CD14-positive monocyte (primary cell): Measurements from ENCODE around the gene DCLK3. TPM values are rescaled to one million over a fixed set of nuclear protein-coding genes. Genes with fewer than 3 reads are reported as not detected.

ENCODE experiments used
- DNase-seq, 3 donors: peaks; one replicate each; pipeline ENCODE4 v3.0.0-alpha.2; 2011 to 2022
- H2AFZ ChIP-seq: 2 replicates; pipeline ENCODE4 v1.6.0; 2012; ENCODE audit warnings: mild to moderate bottlenecking, low read depth, low read length, inconsistent platforms; ENCODE audit not compliant: insufficient read depth, poor library complexity, severe bottlenecking
- H3K27ac ChIP-seq, 2 donors: 1 replicate in 1 of 2; 2 replicates in 1 of 2; pipeline ENCODE4 v1.5.1; 2012 to 2013; ENCODE audit warnings: low read length in 2 of 2, control low read depth in 1 of 2, inconsistent platforms in 1 of 2, low read depth in 1 of 2, mild to moderate bottlenecking in 1 of 2
- H3K27me3 ChIP-seq, 2 donors: one replicate each; pipeline versions ENCODE4 v1.6.0 to v1.6.1; 2011 to 2013; ENCODE audit warnings: low read length in 2 of 2; ENCODE audit not compliant: control insufficient read depth in 2 of 2, insufficient read depth in 2 of 2
- H3K36me3 ChIP-seq, 2 donors: replicated peaks in 1 of 2; 1 replicate in 1 of 2; 2 replicates in 1 of 2; pipeline versions ENCODE4 v1.5.1 to v1.6.1; 2012 to 2013; ENCODE audit warnings: low read length in 2 of 2, control low read depth in 1 of 2, inconsistent platforms in 1 of 2, mild to moderate bottlenecking in 1 of 2; ENCODE audit not compliant: insufficient read depth in 2 of 2, control insufficient read depth in 1 of 2
- H3K4me1 ChIP-seq, 2 donors: 1 replicate in 1 of 2; 2 replicates in 1 of 2; pipeline versions ENCODE4 v1.5.1 to v1.6.1; 2012 to 2013; ENCODE audit warnings: low read length in 2 of 2, control low read depth in 1 of 2, inconsistent platforms in 1 of 2, mild to moderate bottlenecking in 1 of 2, moderate library complexity in 1 of 2; ENCODE audit not compliant: insufficient read depth in 2 of 2, control insufficient read depth in 1 of 2
- H3K4me2 ChIP-seq: replicated peaks from 2 replicates; pipeline ENCODE3; 2012; ENCODE audit warnings: low read length, moderate library complexity, mild to moderate bottlenecking; ENCODE audit not compliant: poor library complexity, severe bottlenecking; ENCODE audit errors: extremely low read depth
- H3K4me3 ChIP-seq, 3 experiments: fragments of 200-600 bp in 1 of 3; sonication (generic) in 1 of 3; replicated peaks in 1 of 3; 1 replicate in 2 of 3; 2 replicates in 1 of 3; pipeline ENCODE4 v1.5.1; 2011 to 2013; ENCODE audit warnings: low read length in 3 of 3, mild to moderate bottlenecking in 3 of 3, control low read depth in 2 of 3, low read depth in 2 of 3, inconsistent platforms in 1 of 3, moderate library complexity in 1 of 3
- H3K79me2 ChIP-seq: 2 replicates; pipeline ENCODE4 v1.6.0; 2012; ENCODE audit warnings: mild to moderate bottlenecking, control low read depth, inconsistent platforms, low read length, moderate library complexity; ENCODE audit not compliant: insufficient read depth
- H3K9ac ChIP-seq: 2 replicates; pipeline ENCODE4 v1.6.0; 2017; ENCODE audit warnings: low read length, mild to moderate bottlenecking; ENCODE audit not compliant: insufficient read depth, poor library complexity, severe bottlenecking
- H3K9me3 ChIP-seq, 2 donors: replicated peaks in 1 of 2; 1 replicate in 1 of 2; 2 replicates in 1 of 2; pipeline versions ENCODE4 v1.5.1 to v1.6.1; 2012 to 2013; ENCODE audit warnings: low read length in 2 of 2, control low read depth in 1 of 2; ENCODE audit not compliant: control insufficient read depth in 1 of 2, insufficient read depth in 1 of 2
- H4K20me1 ChIP-seq: 2 replicates; pipeline ENCODE4 v1.6.0; 2012; ENCODE audit warnings: mild to moderate bottlenecking, low read length, control low read depth, moderate library complexity; ENCODE audit not compliant: insufficient read depth
- H3K27ac Mint-ChIP-seq, 7 donors: one replicate each; pipeline ENCODE4 v1.8.0; 2020; ENCODE audit warnings: mild to moderate bottlenecking in 7 of 7, mixed read lengths in 7 of 7, moderate library complexity in 6 of 7, inconsistent platforms in 2 of 7
- H3K27me3 Mint-ChIP-seq, 3 donors: one replicate each; pipeline ENCODE4 v1.8.0; 2021 to 2022; ENCODE audit warnings: low read depth in 3 of 3, mild to moderate bottlenecking in 3 of 3, mixed read lengths in 3 of 3, moderate library complexity in 3 of 3, inconsistent platforms in 1 of 3
- H3K36me3 Mint-ChIP-seq, 2 donors: one replicate each; pipeline ENCODE4 v1.8.0; 2020; ENCODE audit warnings: mixed read lengths in 2 of 2, inconsistent platforms in 1 of 2, mild to moderate bottlenecking in 1 of 2
- H3K4me1 Mint-ChIP-seq: one replicate; pipeline ENCODE4 v1.8.0; 2020; ENCODE audit warnings: mild to moderate bottlenecking, mixed read lengths
- H3K4me3 Mint-ChIP-seq, 2 donors: one replicate each; pipeline ENCODE4 v1.8.0; 2020; ENCODE audit warnings: mild to moderate bottlenecking in 2 of 2, mixed read lengths in 2 of 2, moderate library complexity in 1 of 2
- H3K9me3 Mint-ChIP-seq, 7 donors: one replicate each; pipeline ENCODE4 v1.8.0; 2020 to 2022; ENCODE audit warnings: mixed read lengths in 7 of 7, mild to moderate bottlenecking in 6 of 7, moderate library complexity in 6 of 7, inconsistent platforms in 2 of 7
- CTCF ChIP-seq: fragments of 200-600 bp; IDR thresholded peaks from one replicate; pipeline ENCODE4 v1.8.0; 2022; ENCODE audit warnings: antibody characterized with exemption, mild to moderate bottlenecking
- WGBS: methylation state at CpG from one replicate; pipeline ENCODE4 v1.1.5; 2013; ENCODE audit warnings: missing lambda C conversion rate; ENCODE audit not compliant: insufficient coverage; 5-methylcytosine and 5-hydroxymethylcytosine counted together
- intact Hi-C, 2 donors: fragments of 100-400 bp; cut with micrococcal nuclease; formaldehyde crosslinking; loops; one replicate each; pipeline versions ENCODE4 v1.15.0 to v1.15.1; 2023
- polyA plus RNA-seq, 3 donors: library from polyadenylated mRNA; depleted of rRNA in 1 of 3; unstranded in 2 of 3; stranded (reverse) in 1 of 3; fragments of 300-500 nt in 2 of 3; fragments of >200 nt in 1 of 3; fragmentation: Illumina TruSeq in 2 of 3; gene quantifications; 1 replicate in 2 of 3; 2 replicates in 1 of 3; pipeline ENCODE4 v1.2.3, GENCODE V29; 2012 to 2021

DCLK3 gene
- polyA plus RNA-seq, 3 donors = not detected

DNA sequence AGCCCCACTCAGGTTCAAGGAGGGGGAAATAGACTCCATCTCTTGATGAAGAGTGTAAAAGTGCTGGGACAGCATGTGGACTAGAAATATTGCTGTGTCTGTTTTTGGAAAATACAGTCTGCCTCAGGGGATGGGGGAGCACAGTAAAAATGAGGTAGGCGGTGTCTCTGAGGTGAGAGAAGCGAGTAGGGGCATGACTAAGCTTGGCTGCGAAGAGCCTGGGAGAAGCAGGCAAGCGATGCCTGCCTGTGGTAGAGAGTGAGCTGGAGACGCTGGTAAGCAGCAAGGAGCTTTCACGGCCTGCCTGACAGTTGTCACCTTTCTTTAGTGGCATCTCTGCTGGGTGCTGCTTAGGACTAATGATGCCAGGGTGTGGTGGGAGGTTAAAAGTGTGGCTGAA, 49.0 kb upstream of the DCLK3 start:
- Mint-ChIP-seq H3K4me1 (peaks cover 4% of the 10 kb centered on the region), H3K36me3 (no peaks in the 10 kb centered on the region), H3K9me3 (peaks cover 0 to 3% (median 0%) of the 10 kb centered on the region in 7 donors), H3K4me3 (no peak overlapping the region), H3K27ac (peak overlapping the region in 2 of 7 donors; percentile 4 to 31), H3K27me3 (peaks cover 0 to 3% (median 3%) of the 10 kb centered on the region in 3 donors)
- Histone ChIP-seq H3K36me3 (no peaks in the 10 kb centered on the region), H2AFZ (no peak overlapping the region), H3K27me3 (no peaks in the 10 kb centered on the region), H3K4me3 (no peak overlapping the region), H3K9me3 (no peaks in the 10 kb centered on the region), H3K27ac (no peak overlapping the region), H3K4me2 (no peak overlapping the region), H4K20me1 (no peaks in the 10 kb centered on the region), H3K79me2 (no peaks in the 10 kb centered on the region), H3K4me1 (no peaks in the 10 kb centered on the region), H3K9ac (no peak overlapping the region)
- 95% methylated on average over 6 of the region's 6 CpGs for WGBS
- TF ChIP-seq CTCF = no peak
- no peak for DNase-seq
- intact Hi-C loops = no loop called here

- WGBS = 100% methylated on average over 1 of the region's 1 CpG
- no peak for TF ChIP-seq CTCF
Measured at GRCh38 chr3:36812240-36812639, 47.9 kb upstream of the DCLK3 start.

More at GRCh38 chr3:36812240-36812639, 47.9 kb upstream of the DCLK3 start:
- Histone ChIP-seq H3K4me1 (no peaks in the 10 kb centered on the region), H3K9me3 (no peaks in the 10 kb centered on the region), H4K20me1 (no peaks in the 10 kb centered on the region), H3K9ac (no peak overlapping the region), H3K4me2 (no peak overlapping the region), H3K36me3 (no peaks in the 10 kb centered on the region), H3K4me3 (no peak overlapping the region), H3K27ac (no peak overlapping the region), H3K79me2 (no peaks in the 10 kb centered on the region), H2AFZ (no peak overlapping the region), H3K27me3 (no peaks in the 10 kb centered on the region)
- intact Hi-C loops = no loop called here
- Mint-ChIP-seq H3K4me1 (peaks cover 4% of the 10 kb centered on the region), H3K27me3 (peaks cover 0 to 3% (median 1%) of the 10 kb centered on the region in 3 donors), H3K36me3 (no peaks in the 10 kb centered on the region), H3K27ac (peak overlapping the region in 1 of 7 donors; percentile 62), H3K4me3 (no peak overlapping the region), H3K9me3 (peaks cover 0 to 4% (median 2%) of the 10 kb centered on the region in 7 donors)
- DNase-seq = no peak
